GM21723 (cell line): ENCODE measurements around the gene CTNNA3.
A peak's percentile ranks its signal among the peaks of the same experiment; 100 is the strongest.

ENCODE experiments used
- ATAC-seq: cut with Tn5 transposase; IDR thresholded peaks from one replicate; pipeline ENCODE4 v1.9.1; 2021; ENCODE audit warnings: mild to moderate bottlenecking, moderate library complexity; ENCODE audit not compliant: unreplicated experiment

The CTNNA3 gene

DNA sequence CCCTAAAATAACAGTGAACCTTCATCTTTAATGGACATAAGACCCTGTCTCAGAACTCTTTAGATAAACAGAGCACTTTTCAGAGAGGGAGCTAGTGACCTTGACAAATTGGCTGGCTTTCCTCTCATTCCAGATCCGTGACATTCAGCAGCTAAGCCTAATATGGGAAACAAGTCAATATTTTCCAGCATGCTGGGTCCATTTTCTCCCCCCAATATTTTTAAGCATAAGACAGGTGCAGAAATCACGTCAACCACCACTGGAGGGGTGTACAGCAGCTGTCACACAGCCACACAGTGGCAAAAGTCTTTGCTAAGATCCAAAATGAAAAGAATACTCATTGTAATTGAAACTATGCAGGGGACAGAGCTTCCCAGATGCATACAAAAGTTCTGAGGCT, 744.1 kb downstream of the CTNNA3 start:
- ATAC-seq: no peak

- no peak for ATAC-seq
Observed at GRCh38 chr10:66943590-66943989, 752.4 kb downstream of the CTNNA3 start.

GRCh38 chr10:66942407-66942806, 753.6 kb downstream of the CTNNA3 start:
- ATAC-seq: no peak

DNA sequence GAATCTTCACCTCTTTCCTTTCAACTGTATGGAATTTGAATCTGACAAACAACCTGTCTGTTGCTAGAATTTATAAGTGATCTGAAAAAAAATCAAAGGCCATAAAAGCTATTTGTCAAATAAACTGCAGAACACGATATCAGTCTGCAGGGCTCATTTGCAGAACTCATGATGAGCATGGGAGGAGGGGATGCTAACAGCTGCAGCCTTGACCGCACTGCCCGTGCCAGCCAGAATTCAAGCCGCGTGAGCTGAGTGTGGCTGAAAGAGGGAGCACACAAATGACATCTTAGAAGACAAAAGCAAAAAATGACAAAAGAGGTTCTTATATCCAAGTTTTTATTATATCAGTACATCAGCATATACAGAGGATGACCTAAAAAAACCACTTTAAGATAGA, 754.5 kb downstream of the CTNNA3 start:
- no peak for ATAC-seq

DNA sequence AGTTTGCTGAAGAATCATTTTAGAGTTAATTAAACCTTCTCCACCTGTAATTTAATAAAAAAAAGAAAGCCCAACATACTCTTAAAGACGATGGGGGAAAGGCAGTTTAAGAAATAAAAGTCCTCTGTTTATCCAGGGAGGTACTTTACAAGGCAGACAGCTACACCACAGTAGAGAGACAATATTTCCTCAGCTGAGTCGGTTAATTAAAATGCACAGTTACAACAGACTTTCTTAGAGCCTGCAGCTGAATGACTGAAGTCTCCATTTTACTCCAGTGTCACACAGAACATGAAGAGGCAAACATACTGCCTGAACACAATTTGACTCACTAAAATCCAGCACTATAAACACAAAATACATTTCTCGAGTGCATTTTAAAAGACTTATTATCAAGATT, 755.0 kb downstream of the CTNNA3 start:
- ATAC-seq: no peak

- no peak for ATAC-seq
Observed at GRCh38 chr10:66934711-66935110, 761.3 kb downstream of the CTNNA3 start.

DNA sequence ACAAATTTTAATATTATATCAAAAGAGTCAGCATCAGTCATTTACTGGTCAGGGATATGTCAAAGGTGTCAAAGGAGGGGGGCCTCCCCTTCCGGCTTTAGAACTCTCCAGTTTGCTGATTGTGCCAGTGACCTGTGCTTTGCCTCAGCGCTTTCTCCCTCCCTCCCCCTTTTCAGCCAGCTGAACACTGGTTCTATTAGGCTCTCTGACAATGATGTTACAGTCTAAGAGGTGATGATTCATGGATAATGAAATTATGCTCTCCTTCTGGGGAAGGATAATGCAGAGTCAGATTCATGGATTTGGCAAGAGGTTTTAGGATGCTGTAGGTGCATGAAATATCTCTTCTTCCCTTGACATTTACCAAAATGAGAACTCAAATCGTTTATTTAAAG, 764.0 kb downstream of the CTNNA3 start:
- ATAC-seq: no peak

DNA sequence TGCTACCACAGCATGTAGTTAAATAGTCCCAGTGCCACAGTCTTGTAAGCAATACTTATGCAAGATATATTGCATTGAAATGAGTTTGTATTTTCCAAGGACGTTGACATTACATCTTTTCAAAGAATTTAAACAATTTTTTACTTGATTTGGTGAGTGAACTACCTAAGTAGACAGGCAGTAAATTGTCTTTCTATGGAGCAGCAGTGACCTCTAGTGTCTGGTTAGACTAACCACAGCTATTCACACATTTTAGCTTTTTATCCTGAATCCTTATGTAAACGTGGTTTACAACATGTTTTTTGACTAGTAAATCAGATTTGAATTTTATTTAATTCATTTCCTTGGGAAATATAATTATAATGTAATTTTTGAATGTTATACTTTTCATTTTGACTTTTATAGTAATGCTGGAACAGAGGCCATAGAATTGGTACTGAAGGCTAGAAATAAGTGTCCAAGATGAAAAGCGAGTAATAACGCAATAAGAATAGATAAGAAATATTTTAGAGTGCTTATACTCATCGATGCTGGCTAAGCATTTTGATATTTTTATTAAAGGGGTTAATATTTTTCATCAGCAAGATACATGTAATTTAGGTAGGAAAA, 764.6 kb downstream of the CTNNA3 start:
- peak; percentile 81 for ATAC-seq

DNA sequence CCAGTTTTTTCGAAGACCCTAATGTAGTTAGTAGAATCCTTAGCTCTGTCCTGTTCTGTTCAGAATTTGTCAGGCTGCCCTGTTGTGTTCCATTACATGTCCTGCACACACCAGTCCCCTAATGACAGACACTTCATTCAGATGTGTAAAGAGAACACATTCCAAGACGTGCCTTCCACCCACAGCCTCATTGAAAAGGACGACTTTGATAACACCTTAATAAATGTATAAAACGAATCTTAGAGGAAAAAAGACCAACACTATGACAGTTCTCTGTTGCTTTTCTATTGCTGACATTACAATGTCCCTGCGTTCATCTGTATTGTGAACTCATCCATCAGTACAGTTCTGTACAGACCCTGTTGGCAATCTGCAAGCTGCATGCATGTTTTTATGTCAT, 766.6 kb downstream of the CTNNA3 start:
- no peak for ATAC-seq

DNA sequence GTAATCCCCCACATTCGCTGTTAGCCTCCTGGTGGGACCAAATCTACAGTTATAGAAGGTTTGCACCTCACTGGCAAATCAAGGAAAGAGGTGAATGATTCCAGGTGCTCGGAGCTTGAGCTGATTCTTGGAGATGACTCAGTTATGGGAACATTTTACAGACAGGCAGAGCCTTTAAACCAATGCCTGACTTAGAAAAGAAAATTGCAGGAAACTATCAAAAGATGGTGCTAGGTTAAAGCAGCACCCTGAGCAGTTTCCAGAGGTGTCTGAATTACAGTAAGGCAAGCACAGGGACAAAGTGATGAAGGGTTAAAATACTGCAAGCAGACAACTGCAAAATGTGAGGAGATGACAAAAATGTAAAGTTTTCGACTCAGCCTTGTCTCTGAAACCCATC, 767.2 kb downstream of the CTNNA3 start:
- ATAC-seq: no peak

GRCh38 chr10:66927971-66928770, 767.8 kb downstream of the CTNNA3 start:
- no peak for ATAC-seq

DNA sequence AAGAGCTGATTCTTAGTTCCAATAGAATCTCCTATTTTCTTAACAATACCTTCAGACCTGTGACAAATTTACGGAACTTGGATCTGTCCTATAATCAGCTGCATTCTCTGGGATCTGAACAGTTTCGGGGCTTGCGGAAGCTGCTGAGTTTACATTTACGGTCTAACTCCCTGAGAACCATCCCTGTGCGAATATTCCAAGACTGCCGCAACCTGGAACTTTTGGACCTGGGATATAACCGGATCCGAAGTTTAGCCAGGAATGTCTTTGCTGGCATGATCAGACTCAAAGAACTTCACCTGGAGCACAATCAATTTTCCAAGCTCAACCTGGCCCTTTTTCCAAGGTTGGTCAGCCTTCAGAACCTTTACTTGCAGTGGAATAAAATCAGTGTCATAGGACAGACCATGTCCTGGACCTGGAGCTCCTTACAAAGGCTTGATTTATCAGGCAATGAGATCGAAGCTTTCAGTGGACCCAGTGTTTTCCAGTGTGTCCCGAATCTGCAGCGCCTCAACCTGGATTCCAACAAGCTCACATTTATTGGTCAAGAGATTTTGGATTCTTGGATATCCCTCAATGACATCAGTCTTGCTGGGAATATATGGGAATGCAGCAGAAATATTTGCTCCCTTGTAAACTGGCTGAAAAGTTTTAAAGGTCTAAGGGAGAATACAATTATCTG, 768.6 kb downstream of the CTNNA3 start:
- no peak for ATAC-seq

DNA sequence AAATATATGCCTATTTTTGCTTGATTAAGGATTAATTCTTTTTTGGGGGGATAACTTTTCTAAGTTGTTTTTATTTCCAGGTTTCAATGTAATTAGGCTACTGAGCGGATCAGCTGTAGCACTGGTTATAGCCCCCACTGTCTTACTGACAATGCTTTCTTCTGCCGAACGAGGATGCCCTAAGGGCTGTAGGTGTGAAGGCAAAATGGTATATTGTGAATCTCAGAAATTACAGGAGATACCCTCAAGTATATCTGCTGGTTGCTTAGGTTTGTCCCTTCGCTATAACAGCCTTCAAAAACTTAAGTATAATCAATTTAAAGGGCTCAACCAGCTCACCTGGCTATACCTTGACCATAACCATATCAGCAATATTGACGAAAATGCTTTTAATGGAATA, 769.2 kb downstream of the CTNNA3 start:
- ATAC-seq: no peak

GRCh38 chr10:66925896-66926715, 769.9 kb downstream of the CTNNA3 start, which contains the start of gene LRRTM3:
LRRTM3 (plus strand) TSS chr10:66926036.
- ATAC-seq: peak; percentile 100

DNA sequence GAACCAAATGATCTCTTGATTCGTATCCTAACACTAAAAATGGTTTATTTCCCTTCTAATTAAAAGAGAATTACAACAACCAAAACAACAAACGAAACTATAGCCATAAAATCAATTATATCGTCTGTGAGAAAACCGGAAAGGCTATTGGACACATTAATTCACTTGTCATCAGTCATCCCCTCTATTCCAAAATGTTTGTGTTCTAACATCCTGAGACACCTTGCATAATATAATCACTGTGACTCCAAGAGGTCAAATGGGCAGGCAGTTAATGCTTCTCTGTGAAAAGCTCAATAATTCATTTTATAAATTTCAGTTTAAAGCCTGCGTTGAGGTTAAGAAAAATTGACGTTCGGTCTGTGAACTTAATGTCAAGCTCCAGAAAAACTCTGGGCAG, 770.6 kb downstream of the CTNNA3 start:
- ATAC-seq: no peak

DNA sequence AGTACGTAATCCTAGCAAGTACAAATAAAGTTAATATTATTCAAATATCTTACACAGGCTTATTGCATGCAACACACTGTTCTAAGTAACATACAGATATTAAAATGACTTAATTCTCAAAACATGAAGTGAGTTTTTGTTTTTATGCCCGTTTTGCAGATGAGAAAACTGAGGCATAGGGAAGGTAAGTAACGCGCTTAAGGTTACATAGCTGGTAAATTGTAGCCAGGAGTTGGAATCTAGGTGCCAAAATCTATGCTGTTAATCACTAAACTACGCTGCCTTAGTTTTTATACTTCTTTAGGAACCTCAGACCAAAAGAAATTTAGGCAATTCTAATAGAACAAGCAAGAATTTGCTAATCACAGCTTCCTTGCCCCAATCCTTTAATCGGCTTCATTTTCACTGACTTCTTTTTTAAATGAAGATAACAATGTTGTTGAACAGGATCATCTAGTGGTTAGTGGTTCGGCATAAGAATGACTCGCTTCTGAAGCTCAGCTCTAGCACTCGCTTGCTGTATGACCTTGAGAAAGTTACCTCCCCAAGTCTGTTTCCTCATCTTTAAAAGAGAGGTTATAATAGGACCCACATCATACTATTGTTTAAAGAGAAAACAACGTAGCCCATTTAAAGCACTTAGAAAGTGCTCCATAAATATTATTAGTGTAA, 771.2 kb downstream of the CTNNA3 start:
- no peak for ATAC-seq

DNA sequence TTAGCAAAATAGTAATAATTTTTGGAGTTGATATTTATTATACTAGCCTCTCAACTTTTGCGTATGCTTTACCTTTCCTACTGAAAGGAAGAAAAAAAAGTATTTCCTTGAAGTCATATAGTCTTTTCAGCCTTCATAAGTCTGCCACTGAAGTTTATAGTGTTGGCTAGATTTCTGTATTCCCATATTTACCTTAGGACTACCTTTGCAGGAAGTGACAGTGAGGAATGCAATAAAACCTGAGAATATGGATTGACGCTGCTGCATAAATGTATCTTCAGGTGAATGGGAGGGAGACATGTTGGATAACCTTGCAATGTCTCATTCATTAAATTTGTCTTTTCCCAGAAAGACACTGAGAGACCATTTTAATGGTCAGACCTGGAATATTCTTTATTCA, 776.7 kb downstream of the CTNNA3 start:
- no peak for ATAC-seq

DNA sequence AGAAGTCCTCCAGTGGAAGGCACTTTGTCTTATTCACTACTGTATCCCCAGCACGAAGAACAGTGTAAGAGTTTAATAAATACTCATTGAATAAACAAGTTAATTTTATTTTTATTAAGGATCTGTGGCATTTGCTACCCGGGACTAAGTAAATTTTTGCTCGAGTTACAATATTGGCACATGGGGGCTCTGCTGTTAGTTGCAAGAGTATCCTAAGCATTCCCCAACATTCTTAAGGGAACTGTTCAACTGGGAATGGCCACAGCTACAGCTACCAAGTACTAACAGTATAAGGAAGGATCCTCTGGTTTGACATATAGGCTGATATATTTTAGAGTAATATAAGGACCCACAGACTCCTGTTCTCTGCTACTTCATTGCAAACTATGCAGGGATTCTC, 778.9 kb downstream of the CTNNA3 start:
- ATAC-seq: no peak

DNA sequence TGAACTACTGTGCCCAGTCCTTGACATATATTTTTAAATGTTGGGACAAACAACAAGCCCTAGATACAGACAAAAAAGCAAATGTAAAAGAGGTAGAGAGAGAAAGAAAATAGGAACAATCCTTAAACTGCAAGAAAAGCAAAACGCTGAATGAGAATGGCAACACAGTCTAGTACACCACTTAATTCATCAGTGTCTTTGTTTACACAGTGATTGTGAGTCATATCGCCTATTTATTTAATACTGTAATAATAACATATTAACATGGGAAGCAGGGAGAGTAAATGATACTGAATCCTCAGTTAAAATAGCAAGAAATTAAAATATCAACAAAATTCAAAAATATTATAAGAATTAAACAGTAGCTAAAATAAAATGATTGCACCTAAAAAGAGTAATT, 780.0 kb downstream of the CTNNA3 start:
- ATAC-seq: no peak

DNA sequence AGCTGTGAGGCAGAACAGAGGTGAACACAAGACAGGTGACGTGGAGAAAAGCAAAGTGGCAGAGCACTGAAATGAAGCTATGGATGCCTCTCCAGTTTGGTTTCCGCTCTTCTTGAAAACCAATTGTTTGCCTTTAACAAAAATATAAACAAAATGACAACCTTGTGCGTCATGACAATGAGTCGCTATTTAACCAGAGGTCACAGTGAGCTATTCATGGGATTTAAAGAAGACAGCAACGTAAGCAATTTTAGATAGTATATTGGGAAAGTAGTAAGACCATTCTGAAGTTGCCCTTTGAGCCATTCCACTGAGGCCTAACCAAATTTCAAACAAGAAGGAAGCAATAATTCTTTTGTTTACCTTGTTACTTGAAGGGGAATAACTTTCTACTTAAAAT, 785.3 kb downstream of the CTNNA3 start:
- ATAC-seq: no peak

DNA sequence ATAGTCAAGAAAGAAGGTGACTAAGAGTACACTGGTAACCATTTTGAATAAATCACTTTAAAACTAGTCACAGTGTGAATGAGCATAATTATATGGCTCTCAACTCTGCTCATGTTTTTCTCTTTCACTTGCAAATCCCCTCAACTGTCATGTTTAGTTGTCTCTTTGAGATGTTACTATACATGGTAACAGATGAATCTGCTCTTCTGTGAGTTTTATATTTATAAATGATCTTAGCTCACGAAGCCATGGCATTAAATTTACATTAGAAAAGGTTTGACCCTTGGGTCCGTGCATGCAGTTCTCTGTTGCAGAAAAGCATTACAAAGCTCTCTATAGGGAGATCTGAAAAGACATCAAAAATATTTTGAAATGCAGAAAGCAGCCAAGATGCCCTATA, 803.1 kb downstream of the CTNNA3 start:
- no peak for ATAC-seq
